GM19328 (cell line): Measurements from ENCODE around the gene MYO1F.
"Not testable (repeated sequence)": the region's sequence is repeated elsewhere in the genome, so short reads cannot be mapped to it uniquely, and the experiment has no call there.

Experiments used
- ATAC-seq: cut with Tn5 transposase; IDR thresholded peaks from one replicate; pipeline ENCODE4 v1.9.1; 2021; ENCODE audit warnings: mild to moderate bottlenecking, moderate library complexity; ENCODE audit not compliant: unreplicated experiment

Gene MYO1F

DNA sequence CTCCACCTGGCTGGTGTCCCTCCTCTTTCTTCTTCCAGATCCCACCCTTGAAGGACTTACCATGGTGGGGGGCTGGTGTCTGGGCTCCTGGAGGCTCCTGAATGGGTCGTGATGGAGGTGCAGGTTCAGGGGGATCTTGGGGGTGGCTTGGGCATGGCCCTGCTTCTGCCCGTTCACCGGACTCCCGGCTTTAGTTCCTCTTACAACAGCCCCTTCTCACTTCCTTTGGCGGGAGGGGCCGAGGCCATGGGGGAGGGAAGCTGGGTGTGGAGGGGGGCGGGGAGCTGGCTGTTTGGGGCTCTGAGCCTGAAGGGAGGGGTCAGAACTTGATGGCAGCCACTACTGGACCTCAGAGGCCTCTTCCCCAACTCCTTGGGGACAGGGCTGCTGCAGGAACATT lies at the start of gene MYO1F:
MYO1F (minus strand) TSS at position 196 of the 400 bp plus-strand sequence; CDS start at position 63, 133 bp downstream.
- no peak for ATAC-seq

GRCh38 chr19:8626842-8627241 lies 49.6 kb upstream of the MYO1F start:
- ATAC-seq: no peak

- ATAC-seq: not testable (repeated sequence)
These were observed 45.6 kb upstream of the MYO1F start for GRCh38 chr19:8622886-8623285.

GRCh38 chr19:8618751-8619150 lies 41.5 kb upstream of the MYO1F start:
- ATAC-seq: no peak

DNA sequence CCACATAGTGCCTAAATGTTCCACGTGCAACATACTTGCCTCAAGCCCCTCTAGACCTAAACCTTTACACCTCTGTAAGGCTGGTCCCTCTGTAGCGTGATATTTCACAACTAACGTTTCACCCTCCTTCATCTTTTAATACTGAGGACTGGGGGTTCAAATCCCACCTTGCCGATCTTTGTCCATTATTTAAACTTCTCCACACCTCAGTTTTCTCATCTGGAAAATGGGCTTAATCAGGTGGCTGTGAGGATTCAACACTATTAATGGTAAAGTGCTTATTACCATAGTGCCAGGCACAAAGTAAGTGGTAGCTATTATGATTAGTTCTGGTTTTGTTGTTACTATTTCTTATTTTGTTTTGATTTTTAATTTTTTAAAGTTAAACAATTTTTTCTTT lies 40.7 kb upstream of the MYO1F start:
- ATAC-seq: no peak

DNA sequence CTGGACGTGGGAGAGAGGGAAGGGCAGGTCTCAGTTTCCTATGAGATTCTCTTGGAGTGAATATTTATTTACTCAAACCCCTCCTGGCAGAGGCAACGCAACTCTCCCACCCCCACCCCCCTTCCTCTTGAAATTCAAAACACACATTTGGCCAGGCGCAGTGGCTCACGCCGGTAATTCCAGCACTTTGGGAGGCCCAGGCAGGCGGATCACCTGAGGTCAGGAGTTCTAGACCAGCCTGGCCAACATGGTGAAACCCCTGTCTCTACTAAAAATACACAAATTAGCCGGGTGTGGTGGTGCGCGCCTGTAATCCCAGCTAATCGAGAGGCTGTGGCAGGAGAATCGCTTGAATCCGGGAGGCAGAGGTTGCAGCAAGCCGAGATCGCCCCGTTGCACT lies 40.1 kb upstream of the MYO1F start:
- ATAC-seq: not testable (repeated sequence)

GRCh38 chr19:8616861-8617260 lies 39.6 kb upstream of the MYO1F start:
- ATAC-seq: no peak

GRCh38 chr19:8615813-8616596 lies 38.8 kb upstream of the MYO1F start:
- no peak for ATAC-seq

DNA sequence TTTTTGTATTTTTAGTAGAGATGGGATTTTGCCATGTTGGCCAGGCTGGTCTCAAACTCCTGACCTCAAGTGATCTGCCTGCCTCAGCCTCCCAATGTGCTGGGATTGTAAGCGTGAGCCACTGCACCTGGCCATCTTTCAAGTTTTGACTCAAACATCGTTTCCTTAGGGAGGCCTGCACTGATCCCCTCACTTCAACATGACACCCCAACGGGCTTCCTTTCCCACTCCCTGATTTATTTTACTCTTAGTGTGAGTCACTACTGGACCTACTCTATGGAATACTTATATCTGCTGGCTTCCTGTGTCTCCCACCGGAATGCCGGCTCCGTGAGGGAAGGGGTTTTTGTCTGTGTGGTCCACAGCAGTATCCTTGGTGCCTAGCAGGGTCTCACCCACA lies 37.8 kb upstream of the MYO1F start:
- ATAC-seq: no peak

DNA sequence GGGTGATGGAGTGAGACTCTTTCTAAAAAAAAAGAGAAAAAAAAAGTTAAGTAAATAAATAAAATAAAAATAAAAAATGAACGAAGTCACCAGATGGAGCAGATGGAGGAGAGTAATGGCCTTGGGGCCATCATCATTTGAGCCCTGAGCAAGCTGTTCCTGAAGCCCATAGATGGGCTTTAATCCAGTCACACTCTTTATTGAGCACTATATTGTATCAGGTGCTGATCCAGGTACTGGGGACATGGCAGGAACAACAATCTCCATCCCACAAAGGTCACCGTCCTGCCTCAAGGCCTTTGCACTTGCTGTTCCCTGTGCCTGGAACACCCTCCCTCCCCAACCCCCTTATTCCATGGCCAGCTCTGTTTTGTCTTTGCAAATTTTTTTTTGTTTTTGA lies 37.2 kb upstream of the MYO1F start:
- ATAC-seq: no peak

DNA sequence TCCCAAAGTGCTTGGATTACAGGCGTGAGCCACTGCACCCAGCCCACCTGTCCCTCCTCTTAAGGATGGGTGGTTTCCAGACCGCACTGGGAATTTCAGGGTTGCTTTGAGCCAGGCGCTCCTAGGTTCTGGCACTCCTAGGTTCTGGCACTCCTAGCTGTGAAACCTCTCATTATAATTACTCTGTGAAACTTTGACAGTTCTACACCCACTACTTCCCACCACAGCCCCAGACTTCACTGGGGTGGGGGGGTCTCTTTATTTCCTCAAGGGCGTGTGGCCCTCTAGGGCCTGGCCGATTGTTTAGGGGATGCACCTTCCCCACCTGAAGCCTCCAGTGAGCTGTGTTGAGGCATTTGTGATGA lies 35.5 kb upstream of the MYO1F start:
- ATAC-seq: no peak

DNA sequence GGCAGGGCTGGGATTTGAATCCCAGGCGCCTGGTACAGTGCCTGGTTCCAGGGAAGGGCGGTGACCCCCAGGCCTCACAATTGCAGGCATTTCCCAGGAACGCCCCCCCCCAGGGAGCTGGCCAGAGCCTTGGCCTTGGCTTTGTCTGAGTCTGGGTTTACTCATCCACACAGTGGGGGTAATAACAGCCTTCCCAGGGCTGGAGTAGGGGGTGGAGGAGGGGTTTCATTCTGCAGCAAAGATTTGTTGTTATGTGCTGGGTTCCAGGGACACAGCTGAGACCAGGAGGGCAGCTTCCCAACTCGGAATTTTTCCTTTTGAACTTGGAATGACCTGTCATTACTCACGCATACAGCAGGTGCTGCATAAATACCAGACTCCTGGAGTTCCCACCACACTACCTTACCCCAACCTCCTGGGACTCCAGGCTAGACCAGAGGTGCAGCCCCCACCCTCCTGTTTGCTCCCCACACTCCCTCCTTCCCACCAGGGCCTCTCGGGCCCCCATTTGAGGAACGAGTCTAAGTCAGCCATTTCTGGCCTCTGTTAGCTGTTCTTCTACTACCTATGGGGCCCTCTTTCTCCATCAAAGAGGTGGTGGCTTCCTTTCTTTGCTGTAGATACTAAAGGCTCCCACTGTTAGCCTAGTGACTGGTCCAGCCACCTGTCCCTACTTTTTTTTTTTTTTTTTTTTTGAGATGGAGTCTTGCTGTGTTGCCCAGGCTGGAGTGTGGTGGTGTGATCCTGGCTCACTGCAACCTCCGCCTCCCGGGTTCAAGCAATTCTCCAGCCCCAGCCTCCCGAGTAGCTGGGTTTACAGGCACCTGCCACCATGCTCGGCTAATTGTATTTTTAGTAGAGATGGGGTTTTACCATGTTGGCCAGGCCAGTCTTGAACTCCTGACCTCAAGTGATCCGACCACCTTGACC lies 34.9 kb upstream of the MYO1F start:
- no peak for ATAC-seq

DNA sequence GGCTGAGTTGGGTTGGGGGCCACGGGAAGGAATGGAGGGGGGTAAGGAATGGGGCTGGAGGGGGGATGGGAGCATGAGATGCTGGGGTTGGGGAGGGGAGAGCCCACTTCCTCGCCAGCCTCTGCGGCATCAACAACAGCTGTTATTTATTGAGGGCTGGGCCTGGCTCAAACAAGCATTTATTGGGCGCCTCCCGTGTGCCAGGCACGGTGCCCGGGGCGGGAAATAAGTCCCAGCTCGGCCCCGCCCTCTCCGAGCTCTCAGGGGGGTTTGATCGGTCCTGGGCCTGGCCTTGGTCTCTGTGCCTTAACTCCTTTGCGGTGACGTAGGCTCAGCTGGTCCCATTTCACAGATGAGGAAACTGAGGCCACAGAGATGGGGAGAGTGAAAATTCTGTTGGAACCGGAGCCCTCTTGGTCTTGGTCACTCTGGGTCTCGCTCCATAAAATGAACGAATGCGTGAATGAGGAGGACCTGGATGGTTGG lies 34.2 kb upstream of the MYO1F start:
- ATAC-seq: no peak

DNA sequence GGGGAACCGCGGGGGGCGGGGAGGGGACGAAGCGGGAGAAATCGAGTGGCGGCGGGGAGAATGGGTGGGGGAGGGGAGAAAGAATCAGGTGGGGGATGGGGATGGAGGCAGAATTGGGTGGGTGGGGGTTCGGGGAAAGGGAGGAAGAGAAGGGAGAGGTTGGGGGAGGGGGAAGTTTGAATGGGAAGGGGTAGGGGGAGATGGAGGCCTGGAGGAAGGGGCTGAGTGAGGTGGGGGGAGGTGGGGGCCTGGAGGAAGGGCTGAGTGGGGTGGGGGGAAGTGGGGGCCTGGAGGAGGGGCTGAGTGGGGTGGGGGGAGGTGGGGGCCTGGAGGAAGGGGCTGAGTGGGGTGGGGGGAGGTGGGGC lies 33.7 kb upstream of the MYO1F start:
- no peak for ATAC-seq

DNA sequence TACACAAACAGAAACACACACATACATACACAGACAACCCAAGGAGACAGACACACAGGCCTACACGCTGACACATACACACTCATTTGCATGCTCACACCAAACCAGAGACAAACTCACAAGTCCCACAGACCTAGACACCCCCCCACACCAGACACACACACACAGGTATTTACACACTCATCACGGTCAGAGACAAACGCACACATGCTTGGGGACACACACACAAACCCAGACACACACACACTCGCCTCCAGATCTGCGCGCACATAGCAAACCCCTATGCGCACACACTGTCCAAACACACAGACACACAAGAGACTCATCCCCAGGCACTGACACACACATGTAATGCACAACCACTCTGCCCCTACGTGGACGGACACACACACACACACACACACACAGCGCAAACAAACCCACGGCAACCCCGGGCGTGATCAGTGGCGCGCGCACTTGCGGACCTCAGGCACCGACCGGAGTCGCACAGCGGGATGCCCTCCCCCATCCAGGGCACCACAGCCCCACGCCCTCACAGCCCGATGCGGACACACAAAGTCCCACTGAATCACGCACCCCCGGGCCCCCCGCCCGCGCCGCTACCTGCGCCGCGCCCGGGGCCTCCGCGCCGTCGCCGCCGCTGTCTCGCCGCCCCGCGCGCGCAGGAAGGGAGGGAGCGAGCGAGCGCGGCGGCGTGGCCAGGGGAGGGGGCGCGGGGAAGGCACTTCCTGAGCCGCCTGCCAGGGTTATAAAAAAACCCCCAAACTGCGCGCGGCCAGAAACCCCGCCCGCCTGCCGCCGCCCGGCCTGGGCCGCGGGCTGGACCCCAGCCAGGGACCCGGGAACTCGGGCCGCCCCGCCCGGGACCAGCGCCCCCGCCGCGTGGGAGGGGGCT lies 33.0 kb upstream of the MYO1F start, which contains the start of gene ADAMTS10:
ADAMTS10 (minus strand) TSS at position 675 of the 895 bp plus-strand sequence. CDS start 5,005 bp downstream, outside the sequence.
- no peak for ATAC-seq

GRCh38 chr19:8609279-8610040 lies 32.2 kb upstream of the MYO1F start:
- ATAC-seq: no peak

- no peak for ATAC-seq
These were observed 31.7 kb upstream of the MYO1F start for GRCh38 chr19:8608941-8609278.

DNA sequence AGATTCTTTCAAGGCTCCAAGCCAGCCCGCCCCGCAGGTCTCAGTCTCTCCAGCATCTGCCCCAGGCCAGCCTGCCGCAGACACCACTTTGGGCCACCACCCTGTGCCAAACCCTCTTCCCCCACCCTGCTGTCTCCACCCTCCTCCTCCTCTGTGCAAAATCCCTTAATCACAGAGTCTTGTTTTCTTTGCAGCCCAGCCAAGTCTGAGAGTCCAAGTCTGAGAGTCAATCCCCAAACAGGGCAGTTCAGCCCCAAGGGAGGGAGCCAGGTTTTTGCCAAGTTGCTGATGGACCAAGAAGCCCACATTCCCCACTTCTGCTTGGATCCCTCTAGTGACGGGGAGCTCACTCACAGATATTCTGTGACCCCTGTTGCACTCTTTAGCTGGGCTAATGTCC lies 30.1 kb upstream of the MYO1F start:
- no peak for ATAC-seq

- ATAC-seq: no peak
These were observed 28.3 kb upstream of the MYO1F start for GRCh38 chr19:8605514-8605913.

- no peak for ATAC-seq
These were observed 24.6 kb upstream of the MYO1F start for GRCh38 chr19:8601796-8602195.
